H9 (cell line): ENCODE results near the gene MYH15. TPM values are rescaled to one million over a fixed set of nuclear protein-coding genes. Genes with fewer than 3 reads are reported as not detected.

ENCODE experiments used
- DNase-seq: peaks from one replicate; pipeline ENCODE4 v3.0.0-alpha.2; 2017
- H2AFZ ChIP-seq: one replicate; pipeline ENCODE4 v1.6.1; 2013; ENCODE audit warnings: mild to moderate bottlenecking, low read length, control low read depth, moderate library complexity
- H2AK5ac ChIP-seq: 2 replicates; pipeline ENCODE4 v1.6.1; 2013; ENCODE audit warnings: low read length, control low read depth, mixed read lengths; ENCODE audit not compliant: insufficient read length
- H2BK120ac ChIP-seq: one replicate; pipeline ENCODE4 v1.6.1; 2013; ENCODE audit warnings: low read depth, mild to moderate bottlenecking, low read length, control low read depth, inconsistent platforms; ENCODE audit not compliant: poor library complexity, severe bottlenecking
- H2BK12ac ChIP-seq: 2 replicates; pipeline ENCODE4 v1.6.1; 2013; ENCODE audit warnings: low read length, control low read depth, mixed read lengths, low read depth; ENCODE audit not compliant: insufficient read length
- H2BK15ac ChIP-seq: 2 replicates; pipeline ENCODE4 v1.6.1; 2013; ENCODE audit warnings: low read depth, low read length, control low read depth
- H2BK20ac ChIP-seq: one replicate; pipeline ENCODE4 v1.6.1; 2013; ENCODE audit warnings: low read depth, mild to moderate bottlenecking, low read length, control low read depth, inconsistent platforms; ENCODE audit not compliant: poor library complexity, severe bottlenecking
- H2BK5ac ChIP-seq: 2 replicates; pipeline ENCODE4 v1.6.1; 2013; ENCODE audit warnings: low read length, control low read depth, mixed read lengths; ENCODE audit not compliant: insufficient read length
- H3K14ac ChIP-seq: 2 replicates; pipeline ENCODE4 v1.6.1; 2013; ENCODE audit warnings: low read length, control low read depth; ENCODE audit not compliant: insufficient read depth
- H3K18ac ChIP-seq: 2 replicates; pipeline ENCODE4 v1.6.1; 2013; ENCODE audit warnings: low read depth, mild to moderate bottlenecking, mixed read lengths, low read length, control low read depth; ENCODE audit not compliant: insufficient read length
- H3K23ac ChIP-seq: 2 replicates; pipeline ENCODE4 v1.6.1; 2013; ENCODE audit warnings: low read length, control low read depth, mixed read lengths, low read depth; ENCODE audit not compliant: insufficient read length
- H3K23me2 ChIP-seq: 2 replicates; pipeline ENCODE4 v1.6.1; 2013; ENCODE audit warnings: low read depth, mild to moderate bottlenecking, mixed read lengths, low read length, control low read depth; ENCODE audit not compliant: insufficient read length, poor library complexity, severe bottlenecking
- H3K27ac ChIP-seq: 2 replicates; pipeline ENCODE4 v1.5.1; 2013; ENCODE audit warnings: low read length, control low read depth, mixed read lengths, low read depth; ENCODE audit not compliant: insufficient read length
- H3K27me3 ChIP-seq: 2 replicates; pipeline ENCODE4 v1.6.1; 2013; ENCODE audit warnings: low read length, control low read depth, inconsistent platforms; ENCODE audit not compliant: insufficient read depth
- H3K4ac ChIP-seq: 2 replicates; pipeline ENCODE4 v1.6.1; 2013; ENCODE audit warnings: low read depth, mild to moderate bottlenecking, control low read depth, inconsistent platforms, low read length, moderate library complexity
- H3K4me1 ChIP-seq: 2 replicates; pipeline ENCODE4 v1.6.1; 2013; ENCODE audit warnings: low read length, control low read depth, inconsistent platforms; ENCODE audit not compliant: insufficient read depth
- H3K4me2 ChIP-seq: 2 replicates; pipeline ENCODE4 v1.6.1; 2013; ENCODE audit warnings: low read length, control low read depth, mixed read lengths; ENCODE audit not compliant: insufficient read length, insufficient read depth
- H3K56ac ChIP-seq: 2 replicates; pipeline ENCODE4 v1.6.1; 2013; ENCODE audit warnings: low read depth, mild to moderate bottlenecking, mixed read lengths, low read length, control low read depth; ENCODE audit not compliant: insufficient read length
- H3K79me1 ChIP-seq: 2 replicates; pipeline ENCODE4 v1.6.1; 2013; ENCODE audit warnings: low read depth, mild to moderate bottlenecking, moderate library complexity, low read length, control low read depth, inconsistent platforms; ENCODE audit not compliant: insufficient read depth, poor library complexity, severe bottlenecking
- H3K79me2 ChIP-seq: 2 replicates; pipeline ENCODE4 v1.6.1; 2013; ENCODE audit warnings: low read length, control low read depth, inconsistent platforms; ENCODE audit not compliant: insufficient read depth
- H3K9ac ChIP-seq: 2 replicates; pipeline ENCODE4 v1.6.1; 2013; ENCODE audit warnings: low read length, control low read depth, mixed read lengths; ENCODE audit not compliant: insufficient read length; ENCODE audit errors: extremely low read depth
- H3K9me3 ChIP-seq: one replicate; pipeline ENCODE4 v1.6.1; 2013; ENCODE audit warnings: low read depth, low read length, inconsistent platforms; ENCODE audit not compliant: control insufficient read depth
- H3T11ph ChIP-seq: one replicate; pipeline ENCODE4 v1.6.1; 2013; ENCODE audit warnings: mild to moderate bottlenecking, low read length, control low read depth, inconsistent platforms
- H4K20me1 ChIP-seq: one replicate; pipeline ENCODE4 v1.6.1; 2013; ENCODE audit not compliant: control insufficient read depth, insufficient read length, insufficient read depth
- H4K5ac ChIP-seq: 2 replicates; pipeline ENCODE4 v1.6.1; 2013; ENCODE audit warnings: low read depth, mild to moderate bottlenecking, mixed read lengths, low read length, control low read depth; ENCODE audit not compliant: insufficient read length
- H4K8ac ChIP-seq: replicated peaks from 2 replicates; pipeline ENCODE4 v1.6.1; 2013; ENCODE audit warnings: low read length, control low read depth, mixed read lengths, low read depth; ENCODE audit not compliant: insufficient read length
- H4K91ac ChIP-seq: 2 replicates; pipeline ENCODE4 v1.6.1; 2013; ENCODE audit warnings: low read depth, mild to moderate bottlenecking, moderate library complexity, mixed read lengths, low read length, control low read depth; ENCODE audit not compliant: insufficient read length
- H3K27ac Mint-ChIP-seq, 3 experiments: 2 replicates in 2 of 3; 3 replicates in 1 of 3; pipeline ENCODE4 v1.8.0; 2020 to 2021; ENCODE audit warnings: mixed read lengths in 3 of 3, mild to moderate bottlenecking in 1 of 3, moderate library complexity in 1 of 3
- H3K27me3 Mint-ChIP-seq: 2 replicates; pipeline ENCODE4 v1.8.0; 2021; ENCODE audit warnings: low read depth, mild to moderate bottlenecking, moderate library complexity, mixed read lengths
- H3K36me3 Mint-ChIP-seq, 3 experiments: 2 replicates in 2 of 3; 3 replicates in 1 of 3; pipeline ENCODE4 v1.8.0; 2020 to 2021; ENCODE audit warnings: low read depth in 3 of 3, mixed read lengths in 3 of 3; ENCODE audit not compliant: insufficient read depth in 1 of 3
- H3K4me1 Mint-ChIP-seq, 2 experiments: 2 replicates each; pipeline ENCODE4 v1.8.0; 2020; ENCODE audit warnings: mixed read lengths in 2 of 2
- H3K4me3 Mint-ChIP-seq, 2 experiments: 2 replicates in 1 of 2; 3 replicates in 1 of 2; pipeline ENCODE4 v1.8.0; 2020 to 2021; ENCODE audit warnings: mild to moderate bottlenecking in 2 of 2, mixed read lengths in 2 of 2, moderate library complexity in 1 of 2
- H3K9me3 Mint-ChIP-seq, 2 experiments: 2 replicates in 1 of 2; 3 replicates in 1 of 2; pipeline ENCODE4 v1.8.0; 2020; ENCODE audit warnings: mild to moderate bottlenecking in 2 of 2, mixed read lengths in 2 of 2, moderate library complexity in 1 of 2
- CTCF ChIP-seq: fragments of 200-600 bp; sonication (generic); conservative IDR thresholded peaks from 3 replicates; pipeline ENCODE4 v1.8.0; 2021; ENCODE audit warnings: antibody characterized with exemption, mild to moderate bottlenecking
- WGBS: extraction: QIAGEN DNeasy Blood & Tissue Kit; methylation state at CpG from one replicate; pipeline ENCODE4 v1.1.7; 2013; ENCODE audit warnings: missing lambda C conversion rate, low lambda C conversion rate, mixed read lengths; ENCODE audit not compliant: insufficient read length; ENCODE audit errors: extremely low coverage; 5-methylcytosine and 5-hydroxymethylcytosine counted together
- total RNA-seq: library from RNA; stranded (reverse); gene quantifications from 2 replicates; pipeline ENCODE4 v1.2.1, GENCODE V29; 2021

The MYH15 gene
- total RNA-seq, 1 experiment from 2014 or later: 0.13 TPM

GRCh38 chr3:108359011-108359410 lies 151.4 kb downstream of the MYH15 start:
- no peak overlapping the region for H2BK120ac ChIP-seq
- no peak overlapping the region for H3K4me2 ChIP-seq
- H2BK15ac ChIP-seq: no peak overlapping the region
- H2BK5ac ChIP-seq: no peak overlapping the region
- H3K23ac ChIP-seq: no peak overlapping the region
- no peak overlapping the region for H3T11ph ChIP-seq
- H3K79me1 ChIP-seq: no peaks in the 10 kb centered on the region
- no peaks in the 10 kb centered on the region for H3K9me3 ChIP-seq
- no peak overlapping the region for H3K9ac ChIP-seq
- H2BK12ac ChIP-seq: no peak overlapping the region
- no peak overlapping the region for H3K27ac ChIP-seq
- H3K18ac ChIP-seq: no peak overlapping the region
- Mint-ChIP-seq H3K4me1 (no peaks in the 10 kb centered on the region), H3K9me3 (no peaks in the 10 kb centered on the region; a peak in 1 of 5 replicates), H3K36me3 (no peaks in the 10 kb centered on the region; a peak in 1 of 7 replicates), H3K4me3 (no peak overlapping the region), H3K27me3 (no peaks in the 10 kb centered on the region), H3K27ac (no peak overlapping the region)
- H4K91ac ChIP-seq: no peak overlapping the region
- no peak overlapping the region for H2BK20ac ChIP-seq
- no CpG with 5 or more reads among the region's 2 CpGs for WGBS
- no peaks in the 10 kb centered on the region for H3K4me1 ChIP-seq
- H3K27me3 ChIP-seq: no peaks in the 10 kb centered on the region
- H4K8ac ChIP-seq: no peak overlapping the region
- H3K23me2 ChIP-seq: no peaks in the 10 kb centered on the region
- no peak for TF ChIP-seq CTCF
- H3K14ac ChIP-seq: no peak overlapping the region
- no peak overlapping the region for H2AK5ac ChIP-seq
- H3K79me2 ChIP-seq: no peaks in the 10 kb centered on the region
- H4K20me1 ChIP-seq: no peaks in the 10 kb centered on the region
- H2AFZ ChIP-seq: no peak overlapping the region
- no peak overlapping the region for H3K4ac ChIP-seq
- no peak overlapping the region for H3K56ac ChIP-seq
- H4K5ac ChIP-seq: no peak overlapping the region
- DNase-seq: no peak
